GM12872 (cell line): ENCODE results near the gene CSMD2.

ENCODE experiments used
- TF ChIP-seq, protein P1 (sequence below): IDR thresholded peaks from 3 replicates; pipeline ENCODE4 v1.5.1; 2011; ENCODE audit warnings: low read depth, mild to moderate bottlenecking, low read length, moderate library complexity; ENCODE audit not compliant: insufficient read depth

Gene CSMD2

DNA sequence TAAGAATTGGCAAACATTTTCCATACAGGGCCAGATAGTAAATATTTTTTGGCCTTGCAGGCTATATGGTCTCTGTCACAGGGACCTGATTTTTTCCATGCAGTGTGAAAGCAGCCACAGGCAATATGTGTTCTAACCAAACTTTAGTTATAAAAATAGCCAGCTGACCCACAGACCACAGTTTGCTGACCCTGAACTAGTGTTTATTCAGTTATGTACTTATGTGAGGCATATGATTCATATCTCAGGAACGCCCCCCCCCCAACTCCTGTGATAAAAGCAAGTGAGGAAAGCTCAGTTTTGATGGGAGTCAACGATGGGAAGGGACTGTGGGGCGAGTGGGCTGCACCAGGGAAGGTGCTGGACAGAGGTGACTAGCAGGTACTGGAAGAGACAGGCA is 221.1 kb downstream of the CSMD2 start:
- TF ChIP-seq, protein P1, sequence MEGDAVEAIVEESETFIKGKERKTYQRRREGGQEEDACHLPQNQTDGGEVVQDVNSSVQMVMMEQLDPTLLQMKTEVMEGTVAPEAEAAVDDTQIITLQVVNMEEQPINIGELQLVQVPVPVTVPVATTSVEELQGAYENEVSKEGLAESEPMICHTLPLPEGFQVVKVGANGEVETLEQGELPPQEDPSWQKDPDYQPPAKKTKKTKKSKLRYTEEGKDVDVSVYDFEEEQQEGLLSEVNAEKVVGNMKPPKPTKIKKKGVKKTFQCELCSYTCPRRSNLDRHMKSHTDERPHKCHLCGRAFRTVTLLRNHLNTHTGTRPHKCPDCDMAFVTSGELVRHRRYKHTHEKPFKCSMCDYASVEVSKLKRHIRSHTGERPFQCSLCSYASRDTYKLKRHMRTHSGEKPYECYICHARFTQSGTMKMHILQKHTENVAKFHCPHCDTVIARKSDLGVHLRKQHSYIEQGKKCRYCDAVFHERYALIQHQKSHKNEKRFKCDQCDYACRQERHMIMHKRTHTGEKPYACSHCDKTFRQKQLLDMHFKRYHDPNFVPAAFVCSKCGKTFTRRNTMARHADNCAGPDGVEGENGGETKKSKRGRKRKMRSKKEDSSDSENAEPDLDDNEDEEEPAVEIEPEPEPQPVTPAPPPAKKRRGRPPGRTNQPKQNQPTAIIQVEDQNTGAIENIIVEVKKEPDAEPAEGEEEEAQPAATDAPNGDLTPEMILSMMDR = no peak

DNA sequence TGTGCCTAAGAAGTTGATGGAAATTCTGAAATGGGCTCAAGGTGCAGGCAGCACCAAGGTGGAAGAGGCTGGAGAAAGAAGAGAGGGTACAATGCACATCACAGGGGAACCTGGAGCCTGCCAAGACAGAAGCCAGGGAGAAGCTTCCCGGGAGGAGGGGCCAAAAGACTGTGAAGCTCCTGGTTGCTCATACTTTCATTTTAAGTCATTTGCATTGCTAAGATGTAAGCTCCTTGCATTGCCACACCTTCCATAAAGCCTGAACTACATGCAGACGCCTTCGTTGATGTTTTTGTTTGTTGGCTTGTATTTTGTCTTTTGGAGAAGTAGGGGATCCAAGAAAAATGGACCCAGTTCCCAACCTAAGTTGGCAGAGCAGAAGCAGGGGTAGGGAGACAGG is 232.2 kb downstream of the CSMD2 start:
- TF ChIP-seq, protein P1 = no peak

DNA sequence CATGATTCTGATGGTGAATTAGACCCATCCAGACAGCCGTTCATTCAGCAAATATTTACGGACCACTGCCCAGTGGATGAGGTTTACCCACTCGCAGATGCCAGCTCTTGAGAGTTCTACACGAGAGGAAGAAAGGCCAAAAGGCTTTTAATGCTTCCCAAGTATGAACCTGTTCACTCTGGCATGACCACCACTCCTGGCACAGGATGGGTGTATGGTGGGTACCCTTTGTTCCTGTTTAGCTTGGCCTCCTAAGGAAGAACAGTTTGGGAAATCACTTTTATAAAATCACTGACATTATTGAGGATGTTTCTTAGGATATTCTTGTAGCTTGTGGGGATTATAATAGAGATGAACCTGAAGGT is 233.9 kb downstream of the CSMD2 start:
- TF ChIP-seq, protein P1 = no peak

DNA sequence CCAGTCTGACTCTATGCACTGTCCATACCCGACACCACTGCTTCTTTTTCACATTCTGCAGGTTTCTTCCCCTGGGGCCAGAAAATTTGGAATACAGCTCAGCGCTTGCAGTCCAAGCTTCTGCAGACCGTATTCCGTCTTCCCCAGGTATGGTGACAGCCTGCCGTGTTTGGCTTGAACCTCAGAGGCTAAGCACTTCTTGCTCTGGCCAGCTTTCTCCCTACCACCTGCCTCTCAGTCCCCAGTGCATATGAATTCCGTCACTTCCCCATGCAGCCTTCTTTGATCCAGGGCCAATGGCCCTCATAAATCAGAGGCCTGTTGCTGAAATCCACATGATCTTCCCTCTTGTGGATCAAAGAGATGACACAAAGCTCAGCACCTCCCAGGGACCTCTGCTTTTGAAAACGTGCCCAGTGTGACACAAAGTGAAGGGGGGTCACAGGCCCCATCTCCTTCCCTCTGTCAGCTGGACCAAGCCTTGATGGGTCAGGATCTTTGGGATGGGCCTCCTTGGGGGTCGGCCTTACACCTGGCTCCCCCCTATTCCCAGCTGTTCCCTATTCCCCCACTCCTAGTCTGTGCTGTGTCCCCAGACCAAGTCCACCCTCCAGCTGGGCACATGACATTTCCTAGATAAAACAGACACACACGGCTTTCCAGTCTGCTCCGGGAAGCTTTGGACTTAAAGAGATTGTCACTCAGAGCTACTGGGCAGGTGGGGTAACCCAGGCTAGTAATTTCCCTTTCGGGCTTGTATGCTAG is 234.5 kb downstream of the CSMD2 start:
- TF ChIP-seq, protein P1 = no peak

DNA sequence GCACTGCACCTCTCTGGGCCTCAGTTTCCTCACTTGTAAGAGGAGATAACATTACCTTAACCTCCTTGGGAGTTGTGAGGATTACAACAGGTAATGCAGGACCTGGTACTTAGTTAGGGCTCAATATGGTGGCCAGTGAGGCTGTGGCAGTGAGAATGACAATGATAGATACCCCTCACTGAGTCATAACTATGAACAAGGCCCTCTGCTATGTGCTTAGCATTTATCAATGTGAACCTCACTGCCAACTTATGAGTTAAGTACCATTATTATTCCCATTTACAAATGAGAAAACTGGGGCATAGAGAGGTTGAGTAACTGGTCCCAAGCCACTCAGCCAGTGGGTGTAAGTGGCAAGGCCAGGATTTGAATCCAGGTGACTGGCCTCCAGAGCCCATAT is 236.8 kb downstream of the CSMD2 start:
- TF ChIP-seq, protein P1 = no peak

DNA sequence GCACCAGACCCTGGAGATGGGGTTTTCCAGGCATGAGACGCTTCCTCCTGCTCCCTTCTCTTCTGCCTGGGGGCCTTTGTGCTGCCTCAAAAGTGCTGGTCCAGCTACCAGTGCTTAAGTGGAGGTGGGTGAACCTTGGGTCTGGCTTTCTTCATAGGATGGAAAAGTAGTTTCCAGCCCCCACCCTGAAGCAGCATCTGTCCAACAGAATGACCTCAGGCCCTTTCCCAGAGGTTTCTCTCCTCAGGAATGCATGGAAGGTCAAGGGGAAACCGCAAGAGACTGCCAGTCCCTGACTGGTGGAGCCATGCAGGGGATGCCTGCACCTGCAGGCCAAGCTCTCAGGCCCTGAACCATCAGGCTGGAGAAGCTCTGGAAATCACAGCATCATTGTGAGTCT is 237.3 kb downstream of the CSMD2 start:
- TF ChIP-seq, protein P1 = no peak

DNA sequence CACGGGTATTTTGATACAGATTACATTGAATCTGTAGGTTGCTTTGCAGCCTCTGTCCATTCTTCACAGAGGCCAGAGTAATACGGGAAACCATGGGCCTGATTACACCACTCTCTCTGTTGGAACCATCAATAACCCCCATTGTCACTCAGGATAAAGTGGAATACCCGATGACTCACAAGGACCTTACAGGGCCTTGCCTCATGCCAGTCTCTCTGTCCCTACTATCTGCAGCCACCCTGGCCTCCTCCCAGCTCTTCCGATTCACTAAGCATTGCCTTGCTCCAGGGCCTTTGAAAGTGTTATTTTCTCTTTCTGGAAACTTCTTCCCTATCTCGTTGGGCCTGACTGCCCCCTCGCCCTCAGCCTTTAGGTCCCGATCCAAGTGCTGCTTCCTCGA is 239.4 kb downstream of the CSMD2 start:
- TF ChIP-seq, protein P1 = no peak
